Activated naive CD8-positive, alpha-beta T cell treated with anti-CD3 and anti-CD28 coated beads, Interleukin-2, amount 10 ng/mL, durations not matched to agents 7 days and 5 days (primary cell): ENCODE measurements around the gene TRIM25. TPM values are rescaled to one million over a fixed set of nuclear protein-coding genes. Genes with fewer than 3 reads are reported as not detected.

ENCODE experiments used
- ATAC-seq: fragments of 150-1000 bp; cut with Tn5 transposase; one replicate; pipeline ENCODE4 v1.10.0; 2021; ENCODE audit warnings: low read depth, moderate library complexity
- POLR2A ChIA-PET: fragments of 350-600 bp; sonication (Branson Sonifier 250); formaldehyde crosslinking; loops from one replicate; lab custom pipeline; 2021; ENCODE audit warnings: antibody characterized with exemption; lab: Charles Lee
- DNase-seq: peaks from one replicate; pipeline ENCODE4 v3.0.0; 2021
- H3K27ac Mint-ChIP-seq: one replicate; pipeline ENCODE4 v1.8.0; 2022; ENCODE audit warnings: mild to moderate bottlenecking, mixed read lengths
- H3K27me3 Mint-ChIP-seq: one replicate; pipeline ENCODE4 v1.8.0; 2022; ENCODE audit warnings: mild to moderate bottlenecking, moderate library complexity, mixed read lengths
- H3K36me3 Mint-ChIP-seq: one replicate; pipeline ENCODE4 v1.8.0; 2021; ENCODE audit warnings: mild to moderate bottlenecking, mixed read lengths
- H3K4me1 Mint-ChIP-seq: one replicate; pipeline ENCODE4 v1.8.0; 2021; ENCODE audit warnings: mixed read lengths
- H3K4me3 Mint-ChIP-seq: one replicate; pipeline ENCODE4 v1.8.0; 2022; ENCODE audit warnings: mild to moderate bottlenecking, moderate library complexity, mixed read lengths
- H3K9me3 Mint-ChIP-seq: one replicate; pipeline ENCODE4 v1.8.0; 2021; ENCODE audit warnings: mixed read lengths
- total RNA-seq, 2 experiments: library from RNA; stranded (reverse); gene quantifications; one replicate each; pipeline ENCODE4 v1.2.3, GENCODE V29; 2021

TRIM25 gene
- total RNA-seq, 2 experiments from 2014 or later = 139 to 141 TPM

DNA sequence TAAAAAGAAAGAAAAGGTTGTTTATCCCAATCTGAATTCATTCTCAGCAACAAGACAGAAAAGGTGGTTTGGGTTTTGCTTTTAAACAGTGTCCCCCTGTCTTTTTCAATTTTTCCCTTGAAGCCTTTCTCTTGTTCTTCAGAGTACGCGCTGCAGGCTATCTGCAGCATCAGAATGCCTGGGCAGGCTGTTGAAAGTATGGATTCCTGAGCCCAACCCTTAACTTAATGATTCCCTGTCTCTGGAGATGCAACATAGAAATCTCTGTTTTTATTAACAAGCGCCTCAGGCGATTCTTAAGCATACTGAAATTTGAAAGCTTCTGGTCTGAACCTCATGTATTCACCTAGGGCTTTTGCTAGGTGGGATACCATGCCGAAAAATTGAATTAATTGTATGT lies 47.8 kb downstream of the TRIM25 start:
- Mint-ChIP-seq H3K36me3 (peaks cover 16% of the 10 kb centered on the region), H3K4me1 (peaks cover 2% of the 10 kb centered on the region), H3K27ac (no peak overlapping the region), H3K27me3 (no peaks in the 10 kb centered on the region), H3K4me3 (no peak overlapping the region), H3K9me3 (no peaks in the 10 kb centered on the region)
- ATAC-seq (no peak), DNase-seq (no peak)
- POLR2A ChIA-PET = no interaction called here

DNA sequence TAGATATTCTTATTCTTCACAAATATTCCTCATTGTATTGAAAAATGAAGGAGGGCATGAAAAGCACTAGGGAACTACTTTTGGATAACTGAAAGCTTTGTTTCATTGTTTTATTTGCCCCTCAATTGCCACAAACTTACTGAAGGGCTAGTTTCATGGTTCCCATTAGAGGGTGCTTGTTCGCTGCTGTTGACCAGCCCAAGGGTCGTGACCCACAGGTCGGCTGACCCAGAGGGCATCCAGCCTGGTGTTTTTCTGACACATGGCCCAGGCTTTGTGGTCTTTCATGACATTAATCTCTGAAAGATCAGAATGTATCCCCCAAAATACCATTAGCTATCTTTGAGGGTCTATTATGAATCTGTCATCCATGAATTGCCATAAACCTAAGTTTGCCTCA lies 49.9 kb downstream of the TRIM25 start:
- Mint-ChIP-seq H3K4me3 (no peak overlapping the region), H3K27me3 (no peaks in the 10 kb centered on the region), H3K27ac (no peak overlapping the region), H3K36me3 (peaks cover 17% of the 10 kb centered on the region), H3K4me1 (no peaks in the 10 kb centered on the region), H3K9me3 (no peaks in the 10 kb centered on the region)
- DNase-seq (no peak), ATAC-seq (no peak)
- POLR2A ChIA-PET = interaction anchor here (0.7 kb wide), 1 partner anchor 27 kb away, joined by 4 read pairs; no protein-coding TSS in a partner anchor

DNA sequence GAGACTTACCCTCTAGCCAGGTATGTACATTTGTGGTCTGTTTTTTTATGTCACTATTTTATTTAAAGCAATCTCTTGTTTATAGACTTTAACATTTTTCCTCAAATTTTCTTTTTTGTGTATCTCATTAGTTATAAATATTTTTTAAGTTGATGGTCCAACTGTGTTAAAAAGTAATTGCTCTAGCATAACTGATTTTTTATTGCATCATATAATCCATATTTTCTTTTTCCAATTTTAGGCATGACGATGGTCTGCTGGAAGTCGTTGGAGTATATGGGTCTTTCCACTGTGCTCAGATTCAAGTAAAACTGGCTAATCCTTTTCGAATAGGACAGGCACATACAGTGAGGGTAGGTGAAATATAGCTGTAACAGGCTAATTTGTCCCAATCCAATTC lies 52.0 kb downstream of the TRIM25 start:
- Mint-ChIP-seq H3K27ac (no peak overlapping the region), H3K4me3 (no peak overlapping the region), H3K36me3 (peaks cover 16% of the 10 kb centered on the region), H3K27me3 (no peaks in the 10 kb centered on the region), H3K9me3 (no peaks in the 10 kb centered on the region), H3K4me1 (no peaks in the 10 kb centered on the region)
- ATAC-seq = no peak
- DNase-seq = no peak
- POLR2A ChIA-PET = no interaction called here

DNA sequence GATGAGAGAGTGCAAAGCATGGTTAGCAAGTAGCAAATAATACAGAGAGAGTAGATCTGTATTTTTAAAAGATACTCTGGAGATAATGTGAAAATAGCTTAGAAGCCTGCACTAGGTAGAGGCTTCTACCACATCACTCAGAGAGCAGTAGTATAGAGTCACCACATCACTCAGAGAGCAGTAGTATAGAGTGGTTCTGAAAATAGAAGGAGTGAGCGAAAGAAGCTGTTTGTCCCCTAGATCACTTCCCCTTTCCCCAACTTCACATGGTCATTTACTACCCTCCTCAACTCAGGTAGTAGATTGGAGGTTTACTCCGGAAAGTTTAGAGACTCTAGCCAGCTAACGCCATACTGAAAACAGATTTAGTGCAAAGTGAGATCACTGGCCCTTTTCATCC lies 62.8 kb downstream of the TRIM25 start:
- POLR2A ChIA-PET = interaction anchor here (1.3 to 1.7 kb wide), 2 partner anchors 17 to 63 kb away, joined by 5 read pairs; partner anchors contain the start of genes C17orf67, DGKE and TRIM25
- Mint-ChIP-seq H3K27ac (peak overlapping the region; percentile 3), H3K4me1 (peaks cover 7% of the 10 kb centered on the region), H3K27me3 (no peaks in the 10 kb centered on the region), H3K4me3 (no peak overlapping the region), H3K9me3 (no peaks in the 10 kb centered on the region), H3K36me3 (peaks cover 31% of the 10 kb centered on the region)
- ATAC-seq = peak; percentile 65
- no peak for DNase-seq

DNA sequence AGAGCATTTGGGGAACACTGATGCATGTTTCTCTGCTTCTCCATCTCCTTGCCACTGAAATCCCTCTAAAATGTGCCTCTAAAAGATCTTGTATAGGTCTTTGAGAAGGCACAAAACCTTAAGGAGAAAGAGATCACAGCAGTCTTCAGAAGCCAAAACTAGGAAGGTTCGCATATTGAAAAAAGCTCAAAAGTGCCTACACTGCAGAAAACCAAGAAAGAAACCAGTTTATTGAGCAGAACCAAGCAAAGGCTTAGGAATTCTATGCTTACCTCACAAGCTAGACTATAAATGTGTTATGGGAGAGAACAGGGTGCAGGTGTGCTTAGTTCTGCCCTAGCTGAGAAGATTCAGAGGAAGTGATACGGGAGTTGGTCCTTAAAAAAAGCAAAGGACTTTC lies 63.3 kb downstream of the TRIM25 start:
- Mint-ChIP-seq H3K4me1 (peaks cover 7% of the 10 kb centered on the region), H3K27me3 (no peaks in the 10 kb centered on the region), H3K4me3 (no peak overlapping the region), H3K9me3 (no peaks in the 10 kb centered on the region), H3K27ac (no peak overlapping the region), H3K36me3 (peaks cover 32% of the 10 kb centered on the region)
- no peak for ATAC-seq
- no peak for DNase-seq
- POLR2A ChIA-PET = interaction anchor here (1.3 to 1.7 kb wide), 2 partner anchors 16 to 63 kb away, joined by 5 read pairs; partner anchors contain the start of genes C17orf67, DGKE and TRIM25

DNA sequence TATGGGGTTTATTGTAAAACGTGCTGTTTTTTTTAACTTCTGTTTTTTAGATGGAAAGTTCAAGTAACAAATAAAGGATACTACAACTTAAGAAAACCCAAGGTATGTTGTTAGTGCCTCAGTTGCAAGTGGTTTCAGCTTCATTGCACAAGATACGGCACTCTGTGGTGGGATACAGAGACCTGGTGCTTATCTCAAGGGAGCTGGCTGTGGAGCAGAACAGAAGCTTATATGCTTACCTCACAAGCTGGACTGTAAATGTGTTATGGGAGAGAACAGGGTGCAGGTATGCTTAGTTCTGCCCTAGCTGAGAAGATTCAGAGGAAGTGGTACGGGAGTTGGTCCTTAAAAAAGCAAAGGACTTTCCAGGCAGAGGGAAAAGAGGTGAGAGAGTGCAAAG lies 64.7 kb downstream of the TRIM25 start:
- peaks cover 28% of the 10 kb centered on the region for H3K36me3 Mint-ChIP-seq
- peaks cover 7% of the 10 kb centered on the region for H3K4me1 Mint-ChIP-seq
- H3K27me3 Mint-ChIP-seq = no peaks in the 10 kb centered on the region
- H3K27ac Mint-ChIP-seq = no peak overlapping the region
- ATAC-seq (no peak), DNase-seq (no peak)
- H3K4me3 Mint-ChIP-seq = no peak overlapping the region
- H3K9me3 Mint-ChIP-seq = no peaks in the 10 kb centered on the region
- POLR2A ChIA-PET = no interaction called here

DNA sequence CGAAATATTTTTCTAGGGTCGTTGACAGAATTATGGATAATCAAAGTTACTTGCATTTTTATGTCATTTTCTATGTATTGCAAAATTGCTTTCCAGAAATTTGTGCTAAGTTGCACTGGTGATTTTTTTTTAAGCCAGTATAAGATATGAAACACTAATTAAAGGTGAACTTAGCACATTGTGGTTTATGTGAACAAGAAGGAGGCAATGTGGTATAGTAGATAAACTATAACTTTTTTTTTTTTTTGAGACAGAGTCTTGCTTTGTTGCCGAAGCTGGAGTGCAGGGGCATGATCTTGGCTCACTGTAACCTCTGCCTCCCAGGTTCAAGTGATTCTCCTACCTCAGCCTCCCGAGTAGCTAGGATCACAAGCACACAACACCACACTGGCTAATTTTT lies 66.7 kb downstream of the TRIM25 start:
- Mint-ChIP-seq H3K9me3 (no peaks in the 10 kb centered on the region), H3K4me1 (peaks cover 7% of the 10 kb centered on the region), H3K36me3 (peaks cover 24% of the 10 kb centered on the region), H3K27me3 (no peaks in the 10 kb centered on the region), H3K4me3 (no peak overlapping the region), H3K27ac (no peak overlapping the region)
- ATAC-seq (no peak), DNase-seq (no peak)
- POLR2A ChIA-PET = no interaction called here

DNA sequence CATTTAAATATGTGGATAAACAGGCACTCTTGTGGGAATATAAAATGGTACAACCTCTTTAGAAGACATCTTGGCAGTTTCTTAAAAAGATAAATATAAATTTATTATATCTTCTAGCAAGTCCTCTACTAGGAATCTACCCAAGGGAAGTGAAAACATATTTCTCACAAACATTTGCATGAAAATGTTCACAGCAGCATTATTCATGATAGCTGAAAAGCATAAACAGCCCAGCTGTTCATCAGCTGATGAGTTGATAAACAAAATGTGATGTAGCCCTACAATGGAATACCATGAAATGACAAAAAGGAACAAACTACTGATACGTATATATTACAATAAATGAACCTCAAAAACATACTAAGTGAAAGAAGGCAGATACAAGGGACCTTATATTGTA lies 67.9 kb downstream of the TRIM25 start:
- Mint-ChIP-seq H3K36me3 (peaks cover 22% of the 10 kb centered on the region), H3K27ac (no peak overlapping the region), H3K9me3 (no peaks in the 10 kb centered on the region), H3K27me3 (no peaks in the 10 kb centered on the region), H3K4me3 (no peak overlapping the region), H3K4me1 (peaks cover 7% of the 10 kb centered on the region)
- POLR2A ChIA-PET = interaction anchor here (1.6 to 2.3 kb wide), 2 partner anchors 11 to 13 kb away, joined by 4 to 8 read pairs; partner anchors contain the start of genes C17orf67 and DGKE
- no peak for ATAC-seq
- DNase-seq = no peak

DNA sequence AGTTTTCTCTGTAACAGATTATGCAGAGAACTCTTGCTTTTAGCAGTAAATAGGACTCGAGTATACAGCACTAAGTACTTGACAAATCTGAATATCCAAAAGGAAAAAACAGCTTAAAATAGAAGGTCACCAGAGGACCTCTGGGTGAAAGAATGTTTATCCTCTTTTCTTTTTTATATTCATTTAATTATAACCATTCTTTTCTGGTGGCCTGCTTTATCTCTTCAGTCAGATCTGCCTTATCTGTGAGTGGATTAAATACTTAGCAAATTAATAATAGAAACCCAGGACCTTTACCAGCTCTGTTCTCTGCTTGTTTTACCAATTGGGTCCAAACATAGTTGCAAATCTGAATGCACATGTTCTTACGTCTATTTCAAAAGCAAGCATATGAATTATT lies 71.3 kb downstream of the TRIM25 start:
- H3K36me3 Mint-ChIP-seq = peaks cover 21% of the 10 kb centered on the region
- POLR2A ChIA-PET = interaction anchor here (1.3 kb wide), 1 partner anchor 10 kb away, joined by 3 read pairs; no protein-coding TSS in a partner anchor
- no peak for ATAC-seq

DNA sequence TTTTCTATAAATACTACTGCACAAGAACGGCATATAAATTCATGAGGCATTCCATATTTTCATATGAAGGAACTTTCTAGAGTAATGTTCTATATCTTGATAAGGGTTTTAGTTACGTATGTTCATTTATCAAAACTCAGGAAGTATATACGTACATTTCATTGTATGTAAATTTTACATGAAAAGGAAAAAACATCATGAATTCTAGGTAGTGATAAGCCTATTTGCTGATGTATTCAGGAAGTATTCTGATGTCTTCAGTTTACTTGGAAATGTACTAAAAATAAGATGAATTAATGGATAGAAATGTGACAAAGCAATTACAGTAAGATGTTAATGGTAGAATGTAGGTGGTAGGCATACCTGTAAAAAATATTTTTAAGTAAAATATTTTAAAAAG lies 75.2 kb downstream of the TRIM25 start:
- H3K4me1 Mint-ChIP-seq = peaks cover 24% of the 10 kb centered on the region
- H3K9me3 Mint-ChIP-seq = no peaks in the 10 kb centered on the region
- H3K27me3 Mint-ChIP-seq = no peaks in the 10 kb centered on the region
- ATAC-seq (no peak), DNase-seq (no peak)
- H3K4me3 Mint-ChIP-seq = no peak overlapping the region
- H3K27ac Mint-ChIP-seq = no peak overlapping the region
- POLR2A ChIA-PET = no interaction called here
- H3K36me3 Mint-ChIP-seq = peaks cover 22% of the 10 kb centered on the region

More for the DNA sequence above, 71.3 kb downstream of the TRIM25 start:
- no peak overlapping the region for H3K27ac Mint-ChIP-seq
- H3K4me3 Mint-ChIP-seq = no peak overlapping the region
- H3K27me3 Mint-ChIP-seq = no peaks in the 10 kb centered on the region
- H3K9me3 Mint-ChIP-seq = no peaks in the 10 kb centered on the region
- peaks cover 12% of the 10 kb centered on the region for H3K4me1 Mint-ChIP-seq
- DNase-seq = no peak

Other genes with a start within 250 kb of the TRIM25 start
- 1 to 10 TPM; 5.1 to 5.4 TPM for gene C17orf67, start 80.1 kb downstream of the TRIM25 start, total RNA-seq
- 10 to 100 TPM; 30.0 to 30.9 TPM for gene DGKE, start 79.9 kb downstream of the TRIM25 start, total RNA-seq
- 10 to 100 TPM; 16.4 TPM for gene COIL, start 47.0 kb upstream of the TRIM25 start, total RNA-seq
- 10 to 100 TPM; 15.8 to 16.6 TPM for gene SCPEP1, start 64.1 kb upstream of the TRIM25 start, total RNA-seq
- 10 to 100 TPM; 21.4 to 23.8 TPM for gene AKAP1, start 171.2 kb upstream of the TRIM25 start, total RNA-seq